OCI-LY7 (cell line): ENCODE measurements around the gene KCNQ1. TPM values are rescaled to one million over a fixed set of nuclear protein-coding genes. Genes with fewer than 3 reads are reported as not detected.

Experiments
- BruUV-seq: library from RNA; stranded (reverse); fragments of 400-500 nt; replicated peaks from 2 replicates; lab custom pipeline; 2021; lab: Mats Ljungman, UMichigan
- CTCF ChIA-PET: fragments of 300-600 bp; sonication (Branson Sonifier 250); formaldehyde crosslinking; loops from one replicate; lab custom pipeline; 2022; ENCODE audit warnings: antibody characterized with exemption; ENCODE audit not compliant: unreplicated experiment; lab: Charles Lee
- POLR2A ChIA-PET: fragments of 300-600 bp; sonication (Branson Sonifier 250); formaldehyde crosslinking; loops from one replicate; lab custom pipeline; 2022; ENCODE audit warnings: antibody characterized with exemption; lab: Charles Lee
- DNase-seq: peaks from one replicate; pipeline ENCODE4 v3.0.0-alpha.2; 2015; ENCODE audit warnings: low spot score
- H2AFZ ChIP-seq: fragments of 200-600 bp; sonication (generic), shearing (Covaris generic); 2 replicates; pipeline ENCODE4 v1.6.1; 2014; ENCODE audit warnings: mild to moderate bottlenecking, antibody characterized with exemption, low read length, moderate library complexity
- H3K27ac ChIP-seq: fragments of 200-600 bp; sonication (generic); 2 replicates; pipeline ENCODE4 v1.5.1; 2014; ENCODE audit warnings: mixed run types, low read depth, mild to moderate bottlenecking, moderate library complexity, low read length, inconsistent platforms; ENCODE audit not compliant: poor library complexity, severe bottlenecking
- H3K36me3 ChIP-seq: fragments of 200-600 bp; sonication (generic); 2 replicates; pipeline ENCODE4 v1.6.1; 2014; ENCODE audit warnings: mild to moderate bottlenecking, antibody characterized with exemption, low read length, moderate library complexity, mixed read lengths; ENCODE audit not compliant: insufficient read depth
- H3K4me1 ChIP-seq: fragments of 200-600 bp; sonication (generic); 2 replicates; pipeline ENCODE4 v1.5.1; 2014; ENCODE audit warnings: mild to moderate bottlenecking, low read length; ENCODE audit not compliant: insufficient read depth, poor library complexity, severe bottlenecking
- H3K4me2 ChIP-seq: fragments of 200-600 bp; sonication (generic); 2 replicates; pipeline ENCODE4 v1.6.1; 2014; ENCODE audit warnings: mild to moderate bottlenecking, low read length
- H3K4me3 ChIP-seq: fragments of 200-600 bp; sonication (generic); 2 replicates; pipeline ENCODE4 v1.5.1; 2014; ENCODE audit warnings: mild to moderate bottlenecking, low read depth, low read length; ENCODE audit not compliant: poor library complexity, severe bottlenecking
- H3K79me2 ChIP-seq: fragments of 200-600 bp; sonication (generic); 2 replicates; pipeline ENCODE4 v1.6.1; 2016; ENCODE audit warnings: low read depth, mild to moderate bottlenecking, low read length, moderate library complexity, mixed read lengths; ENCODE audit not compliant: insufficient read depth
- H3K9me2 ChIP-seq: fragments of 200-600 bp; sonication (generic); 2 replicates; pipeline ENCODE4 v1.6.1; 2016; ENCODE audit warnings: mild to moderate bottlenecking, low read length, mixed read lengths; ENCODE audit not compliant: insufficient read depth
- H3K9me3 ChIP-seq: fragments of 200-600 bp; sonication (generic); 2 replicates; pipeline ENCODE4 v1.6.1; 2014; ENCODE audit warnings: mild to moderate bottlenecking, mixed run types, low read length, mixed read lengths
- H4K20me1 ChIP-seq: fragments of 200-600 bp; sonication (generic); 2 replicates; pipeline ENCODE4 v1.6.1; 2014; ENCODE audit warnings: mild to moderate bottlenecking, antibody characterized with exemption, low read length, moderate library complexity, mixed read lengths; ENCODE audit not compliant: insufficient read depth
- EZH2phosphoT487 ChIP-seq: fragments of 200-600 bp; sonication (generic); IDR thresholded peaks from 2 replicates; pipeline ENCODE4 v1.6.1; 2018; ENCODE audit warnings: low read depth, borderline replicate concordance, mild to moderate bottlenecking, mixed run types, antibody characterized with exemption, low read length, moderate library complexity, mixed read lengths
- intact Hi-C: fragments of 100-400 bp; cut with micrococcal nuclease; formaldehyde crosslinking; loops from one replicate; pipeline ENCODE4 v1.10.0; 2022; ENCODE audit not compliant: unreplicated experiment
- total RNA-seq, 2 experiments: library from RNA; depleted of rRNA in 1 of 2; stranded (reverse); fragments of >200 nt in 1 of 2; shearing (Covaris generic) in 1 of 2; gene quantifications; 2 replicates each; pipeline ENCODE4 v1.2.3, GENCODE V29; 2014 to 2022
- TF ChIP-seq, protein P1 (sequence below): fragments of 200-600 bp; sonication (generic); conservative IDR thresholded peaks from 2 replicates; pipeline ENCODE4 v1.5.1; 2014; ENCODE audit warnings: mild to moderate bottlenecking, antibody characterized with exemption, low read length, moderate library complexity, mixed read lengths

KCNQ1 gene
- total RNA-seq, 2 experiments from 2014 or later = 0.22 to 1.3 TPM

- H3K9me2 ChIP-seq = no peaks in the 10 kb centered on the region
- no TSS peak for BruUV-seq
- intact Hi-C loops = no loop called here
- H3K9me3 ChIP-seq = no peaks in the 10 kb centered on the region
- no peak overlapping the region for H2AFZ ChIP-seq
- CTCF ChIA-PET = no interaction called here
- no peaks in the 10 kb centered on the region for H3K4me1 ChIP-seq
- no peak for TF ChIP-seq EZH2phosphoT487
- TF ChIP-seq, protein P1, sequence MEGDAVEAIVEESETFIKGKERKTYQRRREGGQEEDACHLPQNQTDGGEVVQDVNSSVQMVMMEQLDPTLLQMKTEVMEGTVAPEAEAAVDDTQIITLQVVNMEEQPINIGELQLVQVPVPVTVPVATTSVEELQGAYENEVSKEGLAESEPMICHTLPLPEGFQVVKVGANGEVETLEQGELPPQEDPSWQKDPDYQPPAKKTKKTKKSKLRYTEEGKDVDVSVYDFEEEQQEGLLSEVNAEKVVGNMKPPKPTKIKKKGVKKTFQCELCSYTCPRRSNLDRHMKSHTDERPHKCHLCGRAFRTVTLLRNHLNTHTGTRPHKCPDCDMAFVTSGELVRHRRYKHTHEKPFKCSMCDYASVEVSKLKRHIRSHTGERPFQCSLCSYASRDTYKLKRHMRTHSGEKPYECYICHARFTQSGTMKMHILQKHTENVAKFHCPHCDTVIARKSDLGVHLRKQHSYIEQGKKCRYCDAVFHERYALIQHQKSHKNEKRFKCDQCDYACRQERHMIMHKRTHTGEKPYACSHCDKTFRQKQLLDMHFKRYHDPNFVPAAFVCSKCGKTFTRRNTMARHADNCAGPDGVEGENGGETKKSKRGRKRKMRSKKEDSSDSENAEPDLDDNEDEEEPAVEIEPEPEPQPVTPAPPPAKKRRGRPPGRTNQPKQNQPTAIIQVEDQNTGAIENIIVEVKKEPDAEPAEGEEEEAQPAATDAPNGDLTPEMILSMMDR = no peak
- no peak overlapping the region for H3K27ac ChIP-seq
- H3K4me3 ChIP-seq = no peak overlapping the region
- H3K4me2 ChIP-seq = no peak overlapping the region
- H4K20me1 ChIP-seq = no peaks in the 10 kb centered on the region
- POLR2A ChIA-PET = no interaction called here
- H3K36me3 ChIP-seq = no peaks in the 10 kb centered on the region
- no peaks in the 10 kb centered on the region for H3K79me2 ChIP-seq
- no peak for DNase-seq
These were observed 410.4 kb downstream of the KCNQ1 start for GRCh38 chr11:2855162-2855561.

DNA sequence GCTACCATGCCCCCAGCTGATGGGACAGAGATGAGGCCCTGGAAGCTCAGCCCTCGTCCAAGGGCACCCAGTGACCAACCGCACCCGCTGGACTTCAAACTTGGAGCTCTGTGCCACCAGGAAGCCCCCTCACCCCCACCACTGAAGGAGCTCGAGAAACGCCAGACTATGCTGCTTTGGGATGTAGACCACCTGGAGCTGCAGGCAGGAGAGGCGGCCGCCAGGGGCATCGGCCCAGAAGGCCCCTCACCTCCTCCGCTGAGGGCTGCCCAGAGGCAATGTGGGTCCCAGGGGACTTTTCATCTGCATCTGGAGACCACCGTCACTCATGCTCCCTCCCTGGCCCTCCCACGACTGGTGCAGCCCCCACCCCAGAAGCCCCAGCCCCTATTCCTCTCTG lies 412.5 kb downstream of the KCNQ1 start:
- TF ChIP-seq EZH2phosphoT487 = no peak
- TF ChIP-seq, protein P1 = no peak
- Histone ChIP-seq H3K9me2 (no peaks in the 10 kb centered on the region), H3K9me3 (no peaks in the 10 kb centered on the region), H3K36me3 (no peaks in the 10 kb centered on the region), H3K4me3 (no peak overlapping the region), H3K27ac (no peak overlapping the region), H3K4me2 (no peak overlapping the region), H2AFZ (no peak overlapping the region), H3K4me1 (no peaks in the 10 kb centered on the region), H4K20me1 (no peaks in the 10 kb centered on the region), H3K79me2 (no peaks in the 10 kb centered on the region)
- no peak for DNase-seq
- no TSS peak for BruUV-seq
- ChIA-PET POLR2A (no interaction called here), CTCF (no interaction called here)
- intact Hi-C loops = no loop called here

- TF ChIP-seq EZH2phosphoT487 = no peak
- TF ChIP-seq, protein P1 = no peak
- Histone ChIP-seq H3K79me2 (no peaks in the 10 kb centered on the region), H3K9me2 (no peaks in the 10 kb centered on the region), H2AFZ (no peak overlapping the region), H3K9me3 (no peaks in the 10 kb centered on the region), H3K4me3 (no peak overlapping the region), H3K4me1 (no peaks in the 10 kb centered on the region), H3K27ac (no peak overlapping the region), H3K36me3 (no peaks in the 10 kb centered on the region), H4K20me1 (no peaks in the 10 kb centered on the region), H3K4me2 (no peak overlapping the region)
- intact Hi-C loops = no loop called here
- BruUV-seq = no TSS peak
- ChIA-PET CTCF (no interaction called here), POLR2A (no interaction called here)
- DNase-seq = no peak
These were observed 413.1 kb downstream of the KCNQ1 start for GRCh38 chr11:2857918-2858317.
